Muscle of arm (tissue), 12 donors: Measurements from ENCODE around the gene AKTIP. TPM values are rescaled to one million over a fixed set of nuclear protein-coding genes. Genes with fewer than 3 reads are reported as not detected.
A peak's percentile ranks its signal among the peaks of the same experiment; 100 is the strongest.
"Not testable (repeated sequence)": the region's sequence is repeated elsewhere in the genome, so short reads cannot be mapped to it uniquely, and the experiment has no call there.

Experiments used
- DNase-seq: peaks from one replicate; pipeline ENCODE4 v3.0.0-alpha.2; 2013
- polyA plus RNA-seq, 12 donors: library from polyadenylated mRNA; unstranded; fragments of 120-200 nt; gene quantifications; one replicate each; pipeline ENCODE4 v1.2.1, GENCODE V29; 2013; ENCODE audit not compliant: insufficient read length in 12 of 12

Gene AKTIP
- polyA plus RNA-seq, 12 donors, result 32.2 to 62.0 (median 49.4) TPM; not detected in 1

- DNase-seq, result no peak
These were observed 15.8 kb upstream of the AKTIP start for GRCh38 chr16:53518550-53519416.

GRCh38 chr16:53517851-53518250 lies 14.8 kb upstream of the AKTIP start:
- no peak for DNase-seq

GRCh38 chr16:53515811-53516210 lies 12.8 kb upstream of the AKTIP start:
- DNase-seq, result no peak

GRCh38 chr16:53515259-53515658 lies 12.2 kb upstream of the AKTIP start:
- no peak for DNase-seq

GRCh38 chr16:53512795-53513194 lies 9.8 kb upstream of the AKTIP start:
- DNase-seq, result not testable (repeated sequence)

GRCh38 chr16:53511403-53512280 lies 8.6 kb upstream of the AKTIP start:
- no peak for DNase-seq

GRCh38 chr16:53511084-53511402 lies 8.0 kb upstream of the AKTIP start:
- DNase-seq, result no peak

GRCh38 chr16:53510704-53511070 lies 7.7 kb upstream of the AKTIP start:
- no peak for DNase-seq

- peak; percentile 77 for DNase-seq
These were observed 7.1 kb upstream of the AKTIP start for GRCh38 chr16:53509906-53510703.

GRCh38 chr16:53507464-53508179 lies 4.6 kb upstream of the AKTIP start:
- DNase-seq, result no peak

- no peak for DNase-seq
These were observed 3.2 kb upstream of the AKTIP start for GRCh38 chr16:53506254-53506653.

GRCh38 chr16:53504665-53505064 lies 1.7 kb upstream of the AKTIP start:
- no peak for DNase-seq

- DNase-seq, result no peak
These were observed 1.1 kb upstream of the AKTIP start for GRCh38 chr16:53503991-53504663.

GRCh38 chr16:53503270-53503923 lies 388 bp upstream of the AKTIP start:
- DNase-seq, result peak; percentile 100

GRCh38 chr16:53501216-53501859 lies 1.7 kb downstream of the AKTIP start:
- DNase-seq, result no peak

GRCh38 chr16:53498984-53499383 lies 4.0 kb downstream of the AKTIP start:
- no peak for DNase-seq

GRCh38 chr16:53495325-53495724 lies 7.7 kb downstream of the AKTIP start:
- DNase-seq, result no peak

GRCh38 chr16:53494636-53495035 lies 8.4 kb downstream of the AKTIP start:
- no peak for DNase-seq

GRCh38 chr16:53492503-53492902 lies 10.5 kb downstream of the AKTIP start:
- DNase-seq, result no peak

- no peak for DNase-seq
These were observed 13.3 kb downstream of the AKTIP start for GRCh38 chr16:53489755-53490154.
